CD8-positive, alpha-beta memory T cell (primary cell): ENCODE measurements around the gene ADPRHL1. TPM values are rescaled to one million over a fixed set of nuclear protein-coding genes. Genes with fewer than 3 reads are reported as not detected.

Experiments used
- CTCF ChIA-PET: fragments of 350-600 bp; sonication (Branson Sonifier 250); formaldehyde crosslinking; loops from one replicate; lab custom pipeline; 2021; ENCODE audit warnings: antibody characterized with exemption; lab: Charles Lee
- POLR2A ChIA-PET: fragments of 350-600 bp; sonication (Branson Sonifier 250); formaldehyde crosslinking; loops from one replicate; lab custom pipeline; 2021; ENCODE audit warnings: antibody characterized with exemption; lab: Charles Lee
- DNase-seq, 5 donors: peaks; one replicate each; pipeline versions ENCODE4 v3.0.0 to v3.0.0-alpha.2; 2020 to 2022; ENCODE audit warnings: mixed read lengths in 1 of 5
- H3K27ac ChIP-seq: one replicate; pipeline ENCODE4 v1.7.0; 2013; ENCODE audit warnings: low read depth, mild to moderate bottlenecking, low read length, moderate library complexity
- H3K27me3 ChIP-seq: 2 replicates; pipeline ENCODE4 v1.7.0; 2013; ENCODE audit warnings: low read length, mild to moderate bottlenecking; ENCODE audit not compliant: insufficient read depth, poor library complexity, severe bottlenecking
- H3K36me3 ChIP-seq: 2 replicates; pipeline ENCODE4 v1.7.0; 2013; ENCODE audit warnings: mild to moderate bottlenecking, low read length, moderate library complexity; ENCODE audit not compliant: insufficient read depth
- H3K4me1 ChIP-seq: 2 replicates; pipeline ENCODE4 v1.7.0; 2013; ENCODE audit warnings: mild to moderate bottlenecking, low read length, moderate library complexity; ENCODE audit not compliant: insufficient read depth
- H3K4me3 ChIP-seq: 2 replicates; pipeline ENCODE4 v1.7.0; 2013; ENCODE audit warnings: mild to moderate bottlenecking, low read length
- H3K9me3 ChIP-seq: 2 replicates; pipeline ENCODE4 v1.7.0; 2013; ENCODE audit warnings: mild to moderate bottlenecking, low read length
- H3K27ac Mint-ChIP-seq, 8 donors: one replicate each; pipeline ENCODE4 v1.8.0; 2020 to 2021; ENCODE audit warnings: mixed read lengths in 8 of 8, mild to moderate bottlenecking in 6 of 8, inconsistent platforms in 3 of 8, moderate library complexity in 3 of 8
- H3K27me3 Mint-ChIP-seq, 2 donors: one replicate each; pipeline ENCODE4 v1.8.0; 2020 to 2021; ENCODE audit warnings: mixed read lengths in 2 of 2, mild to moderate bottlenecking in 1 of 2, moderate library complexity in 1 of 2
- H3K36me3 Mint-ChIP-seq, 3 donors: one replicate each; pipeline ENCODE4 v1.8.0; 2020 to 2021; ENCODE audit warnings: mixed read lengths in 3 of 3, inconsistent platforms in 1 of 3, mild to moderate bottlenecking in 1 of 3
- H3K4me1 Mint-ChIP-seq, 3 donors: one replicate each; pipeline ENCODE4 v1.8.0; 2020 to 2021; ENCODE audit warnings: mixed read lengths in 3 of 3, inconsistent platforms in 1 of 3, mild to moderate bottlenecking in 1 of 3
- H3K4me3 Mint-ChIP-seq, 7 donors: one replicate each; pipeline ENCODE4 v1.8.0; 2020 to 2021; ENCODE audit warnings: mixed read lengths in 7 of 7, mild to moderate bottlenecking in 6 of 7, moderate library complexity in 4 of 7, inconsistent platforms in 2 of 7
- H3K9me3 Mint-ChIP-seq, 5 donors: one replicate each; pipeline ENCODE4 v1.8.0; 2020 to 2022; ENCODE audit warnings: mixed read lengths in 5 of 5, mild to moderate bottlenecking in 3 of 5, moderate library complexity in 2 of 5, inconsistent platforms in 1 of 5
- polyA plus RNA-seq: library from polyadenylated mRNA; unstranded; fragments of 300-500 nt; fragmentation: Illumina TruSeq; gene quantifications from one replicate; pipeline ENCODE4 v1.2.3, GENCODE V29; 2021
- total RNA-seq, 2 experiments: library from RNA; stranded (reverse); gene quantifications; one replicate each; pipeline ENCODE4 v1.2.3, GENCODE V29; 2021

The ADPRHL1 gene
- total and polyA plus RNA-seq, 3 experiments from 2014 or later, result 0.56 to 0.85 (median 0.84) TPM

DNA sequence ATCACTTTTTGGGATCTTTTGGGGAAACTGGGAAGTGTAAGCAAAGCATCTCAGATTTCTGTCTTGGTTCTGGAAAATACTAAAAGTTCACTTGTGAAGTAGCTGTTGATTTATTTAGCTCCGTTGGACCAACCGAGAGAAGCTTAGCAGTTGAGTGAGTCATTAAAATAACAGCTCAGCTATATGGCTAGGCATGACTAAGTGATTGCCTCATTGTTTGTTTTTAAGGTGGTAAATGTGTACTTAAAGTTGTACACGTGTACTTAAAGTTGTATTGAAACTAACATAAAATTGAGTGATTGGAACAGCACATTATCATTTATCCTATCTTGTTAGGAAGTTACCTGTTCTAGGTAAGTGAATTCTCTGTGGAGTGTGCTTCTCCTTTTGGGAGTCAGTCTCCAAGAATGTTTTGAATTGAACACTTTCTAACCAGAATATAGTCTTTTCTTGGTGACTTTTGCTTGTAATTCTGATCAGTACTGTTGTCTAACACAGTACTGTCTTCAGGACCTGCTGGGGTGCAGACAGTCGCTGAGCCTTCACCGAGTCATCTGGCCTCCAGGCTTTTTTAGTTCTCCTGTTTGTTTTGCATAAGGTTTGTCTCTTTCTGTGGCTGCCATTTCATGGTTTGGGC is 40.1 kb upstream of the ADPRHL1 start:
- Mint-ChIP-seq H3K9me3 (no peaks in the 10 kb centered on the region), H3K27ac (peak overlapping the region in 7 of 8 donors; percentile 39 to 81 (median 66)), H3K4me1 (peaks cover 47 to 79% (median 58%) of the 10 kb centered on the region in 3 donors), H3K36me3 (peaks cover 0 to 35% (median 8%) of the 10 kb centered on the region in 3 donors), H3K27me3 (no peaks in the 10 kb centered on the region), H3K4me3 (peak overlapping the region in 6 of 7 donors; percentile 32 to 88 (median 54))
- ChIA-PET POLR2A (no interaction called here), CTCF (no interaction called here)
- Histone ChIP-seq H3K27ac (peak overlapping the region; percentile 5), H3K36me3 (peaks cover 10% of the 10 kb centered on the region), H3K4me3 (no peak overlapping the region), H3K9me3 (no peaks in the 10 kb centered on the region), H3K4me1 (peaks cover 32% of the 10 kb centered on the region), H3K27me3 (no peaks in the 10 kb centered on the region)
- DNase-seq, result no peak

GRCh38 chr13:113491982-113492381 is 38.7 kb upstream of the ADPRHL1 start:
- peaks cover 0 to 23% (median 7%) of the 10 kb centered on the region in 3 donors for H3K36me3 Mint-ChIP-seq

DNA sequence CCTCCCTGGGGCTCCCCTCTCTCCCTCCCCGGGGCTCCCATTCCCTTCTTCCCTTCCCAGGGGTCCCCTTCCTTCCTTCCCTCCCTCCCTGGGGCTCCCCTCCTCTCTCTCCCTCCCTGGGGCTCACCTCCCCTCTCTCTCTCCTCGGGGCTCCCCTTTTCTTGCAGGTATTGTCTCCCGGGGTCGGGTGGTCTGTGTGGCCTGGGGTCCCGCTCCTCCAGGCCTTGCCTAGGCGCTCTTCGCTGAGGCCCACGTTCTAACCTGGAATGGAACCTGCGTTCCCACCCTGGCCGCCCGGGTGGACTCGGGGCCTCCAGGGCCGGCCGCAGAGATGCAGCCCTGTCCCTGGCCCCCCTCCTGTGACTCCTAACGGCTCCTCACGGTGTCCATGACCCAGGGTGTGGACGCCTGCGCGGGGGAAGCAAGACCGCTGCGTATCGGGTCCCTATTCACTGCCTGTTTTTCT is 38.2 kb upstream of the ADPRHL1 start:
- peak in 1 of 5 donors; percentile 2 for DNase-seq
- peaks cover 50 to 82% (median 72%) of the 10 kb centered on the region in 3 donors for H3K4me1 Mint-ChIP-seq
- H3K4me3 Mint-ChIP-seq, result peak overlapping the region; percentile 76 to 88 (median 85)
- no peaks in the 10 kb centered on the region for H3K27me3 ChIP-seq
- H3K4me1 ChIP-seq, result peaks cover 38% of the 10 kb centered on the region
- no peaks in the 10 kb centered on the region for H3K27me3 Mint-ChIP-seq
- no peaks in the 10 kb centered on the region for H3K36me3 ChIP-seq
- ChIA-PET CTCF (no interaction called here), POLR2A (no interaction called here)
- peaks cover 0 to 19% (median 5%) of the 10 kb centered on the region in 3 donors for H3K36me3 Mint-ChIP-seq
- H3K4me3 ChIP-seq, result peak overlapping the region; percentile 84
- H3K27ac Mint-ChIP-seq, result peak overlapping the region; percentile 40 to 94 (median 61)
- no peaks in the 10 kb centered on the region for H3K9me3 Mint-ChIP-seq
- peak overlapping the region; percentile 69 for H3K27ac ChIP-seq
- no peaks in the 10 kb centered on the region for H3K9me3 ChIP-seq

More at GRCh38 chr13:113491982-113492381, 38.7 kb upstream of the ADPRHL1 start:
- H3K9me3 Mint-ChIP-seq, result no peaks in the 10 kb centered on the region
- peaks cover 38% of the 10 kb centered on the region for H3K4me1 ChIP-seq
- peak overlapping the region in 7 of 8 donors; percentile 17 to 73 (median 55) for H3K27ac Mint-ChIP-seq
- no peaks in the 10 kb centered on the region for H3K27me3 ChIP-seq
- peaks cover 5% of the 10 kb centered on the region for H3K36me3 ChIP-seq
- H3K4me3 ChIP-seq, result no peak overlapping the region
- H3K4me1 Mint-ChIP-seq, result peaks cover 53 to 82% (median 72%) of the 10 kb centered on the region in 3 donors
- no peak for DNase-seq
- CTCF ChIA-PET, result no interaction called here
- POLR2A ChIA-PET, result no interaction called here
- H3K27ac ChIP-seq, result peak overlapping the region; percentile 69
- H3K4me3 Mint-ChIP-seq, result peak overlapping the region; percentile 76 to 88 (median 85)
- no peaks in the 10 kb centered on the region for H3K9me3 ChIP-seq
- no peaks in the 10 kb centered on the region for H3K27me3 Mint-ChIP-seq

- CTCF ChIA-PET, result interaction anchor here (1.2 kb wide), 1 partner anchor 9 kb away, joined by 6 read pairs; no protein-coding TSS in a partner anchor
- Mint-ChIP-seq H3K4me3 (peak within 1 kb of the TSS; percentile 87 to 94 (median 91)), H3K9me3 (no peaks in the 10 kb centered on the region), H3K4me1 (peaks cover 46 to 80% (median 67%) of the 10 kb centered on the region in 3 donors), H3K27me3 (no peaks in the 10 kb centered on the region), H3K36me3 (peaks cover 0 to 13% (median 3%) of the 10 kb centered on the region in 3 donors), H3K27ac (peak within 1 kb of the TSS; percentile 73 to 94 (median 88))
- peak; percentile 62 to 78 (median 72) for DNase-seq
- no peaks in the 10 kb centered on the region for H3K27me3 ChIP-seq
- H3K9me3 ChIP-seq, result no peaks in the 10 kb centered on the region
- H3K36me3 ChIP-seq, result no peaks in the 10 kb centered on the region
- peak within 1 kb of the TSS; percentile 69 for H3K27ac ChIP-seq
- POLR2A ChIA-PET, result no interaction called here
- H3K4me1 ChIP-seq, result peaks cover 33% of the 10 kb centered on the region
- H3K4me3 ChIP-seq, result peak within 1 kb of the TSS; percentile 84
Observed at GRCh38 chr13:113490496-113491417, 37.5 kb upstream of the ADPRHL1 start, which contains the start of gene DCUN1D2. DCUN1D2 (minus strand) TSS chr13:113490711; CDS start chr13:113490669, 42 bp downstream.

DNA sequence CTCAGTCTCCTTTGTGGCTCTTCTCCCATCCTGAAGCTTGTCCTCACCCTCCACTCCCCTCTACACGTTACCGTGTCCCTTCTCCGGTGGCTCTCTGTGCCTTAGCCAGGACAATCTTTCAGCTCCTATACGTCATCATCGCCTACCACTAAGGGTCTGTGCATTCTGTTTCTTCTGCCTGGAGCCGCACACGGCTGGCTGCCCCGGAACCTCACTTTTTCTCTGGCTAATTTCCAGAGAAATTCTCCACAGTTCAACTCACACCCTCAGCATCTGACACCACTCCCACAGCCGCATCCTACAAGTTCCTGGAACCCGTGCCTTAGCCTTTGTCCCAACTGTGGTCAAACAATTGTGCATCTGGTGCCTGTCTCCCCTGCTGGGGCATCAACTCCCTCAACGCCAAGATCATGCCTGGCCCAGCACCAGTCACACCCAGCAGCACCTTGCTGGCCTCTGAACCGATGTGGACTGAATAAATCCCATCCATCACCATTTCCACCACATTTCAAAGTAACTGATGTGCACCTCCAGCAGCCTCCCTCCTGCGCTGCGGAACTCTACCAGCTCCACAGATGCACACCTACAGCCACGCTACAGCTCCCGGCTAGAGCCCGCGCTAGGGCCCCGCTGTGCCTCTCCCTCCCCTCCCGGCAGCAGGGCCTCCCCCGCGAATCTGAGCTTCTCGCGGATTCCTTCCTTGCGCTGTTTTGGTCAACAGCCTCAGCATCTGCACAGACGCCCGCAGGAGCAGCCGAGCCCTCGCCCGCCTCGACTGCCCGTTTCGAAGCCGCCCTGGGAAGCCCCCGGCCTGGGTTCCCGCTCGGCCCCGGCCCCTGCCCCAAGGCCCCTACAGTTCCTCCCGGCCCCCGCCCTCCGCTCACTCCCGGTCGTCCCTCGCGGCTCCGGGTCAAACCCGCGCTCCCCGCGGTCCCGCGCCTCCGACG is 36.5 kb upstream of the ADPRHL1 start:
- H3K36me3 Mint-ChIP-seq, result peaks cover 0 to 5% (median 1%) of the 10 kb centered on the region in 3 donors
- H3K27ac Mint-ChIP-seq, result peak overlapping the region; percentile 37 to 92 (median 88)
- ChIA-PET POLR2A (no interaction called here), CTCF (interaction anchor here (1.0 to 1.2 kb wide), 2 partner anchors 8 to 25 kb away, joined by 3 to 6 read pairs; no protein-coding TSS in a partner anchor)
- no peaks in the 10 kb centered on the region for H3K9me3 Mint-ChIP-seq
- Histone ChIP-seq H3K27me3 (no peaks in the 10 kb centered on the region), H3K36me3 (no peaks in the 10 kb centered on the region), H3K4me1 (peaks cover 30% of the 10 kb centered on the region), H3K27ac (peak overlapping the region; percentile 69), H3K4me3 (peak overlapping the region; percentile 84), H3K9me3 (no peaks in the 10 kb centered on the region)
- no peaks in the 10 kb centered on the region for H3K27me3 Mint-ChIP-seq
- H3K4me3 Mint-ChIP-seq, result peak overlapping the region; percentile 87 to 94 (median 91)
- DNase-seq, result peak; percentile 6 to 56 (median 18)
- peaks cover 43 to 76% (median 60%) of the 10 kb centered on the region in 3 donors for H3K4me1 Mint-ChIP-seq

DNA sequence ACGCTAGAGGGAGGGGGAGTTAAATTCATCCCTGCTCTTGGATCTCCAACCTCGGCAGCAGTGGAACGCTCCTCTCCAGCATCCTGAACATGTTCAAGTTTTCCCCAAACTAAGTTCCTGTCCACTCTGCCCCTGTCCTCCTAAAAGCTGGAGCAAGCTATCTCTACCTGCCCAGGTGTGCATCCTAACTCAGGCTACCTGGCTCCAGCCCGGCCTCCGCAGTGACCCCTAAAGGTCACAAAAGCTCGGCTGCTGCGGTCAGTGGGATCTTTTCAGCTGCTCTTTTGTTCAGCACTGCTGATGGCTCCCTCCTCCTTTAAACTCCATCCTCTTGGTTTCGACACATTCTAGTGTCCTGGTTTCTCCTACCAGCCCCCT is 35.9 kb upstream of the ADPRHL1 start:
- H3K27me3 ChIP-seq, result no peaks in the 10 kb centered on the region
- H3K4me1 ChIP-seq, result peaks cover 30% of the 10 kb centered on the region
- DNase-seq, result no peak
- CTCF ChIA-PET, result interaction anchor here (1.0 kb wide), 1 partner anchor 24 kb away, joined by 3 read pairs; no protein-coding TSS in a partner anchor
- Mint-ChIP-seq H3K27me3 (no peaks in the 10 kb centered on the region), H3K27ac (peak overlapping the region in 5 of 8 donors; percentile 26 to 92 (median 81)), H3K4me1 (peaks cover 40 to 72% (median 59%) of the 10 kb centered on the region in 3 donors), H3K36me3 (peaks cover 0 to 6% (median 1%) of the 10 kb centered on the region in 3 donors), H3K9me3 (no peaks in the 10 kb centered on the region), H3K4me3 (peak overlapping the region; percentile 87 to 94 (median 91))
- no peak overlapping the region for H3K27ac ChIP-seq
- H3K9me3 ChIP-seq, result no peaks in the 10 kb centered on the region
- H3K4me3 ChIP-seq, result peak overlapping the region; percentile 84
- H3K36me3 ChIP-seq, result no peaks in the 10 kb centered on the region
- POLR2A ChIA-PET, result no interaction called here

GRCh38 chr13:113488283-113488682 is 35.0 kb upstream of the ADPRHL1 start:
- peak overlapping the region in 1 of 8 donors; percentile 37 for H3K27ac Mint-ChIP-seq

More at GRCh38 chr13:113488283-113488682, 35.0 kb upstream of the ADPRHL1 start:
- Mint-ChIP-seq H3K4me1 (peaks cover 38 to 70% (median 56%) of the 10 kb centered on the region in 3 donors), H3K9me3 (no peaks in the 10 kb centered on the region), H3K27me3 (no peaks in the 10 kb centered on the region), H3K4me3 (peak overlapping the region; percentile 29 to 92 (median 68)), H3K36me3 (peaks cover 0 to 13% (median 1%) of the 10 kb centered on the region in 3 donors)
- DNase-seq, result no peak
- no peak overlapping the region for H3K27ac ChIP-seq
- H3K4me3 ChIP-seq, result no peak overlapping the region
- no peaks in the 10 kb centered on the region for H3K36me3 ChIP-seq
- H3K9me3 ChIP-seq, result no peaks in the 10 kb centered on the region
- no peaks in the 10 kb centered on the region for H3K27me3 ChIP-seq
- peaks cover 30% of the 10 kb centered on the region for H3K4me1 ChIP-seq
- ChIA-PET POLR2A (no interaction called here), CTCF (no interaction called here)
